ENCODE measurements around the gene ORM2. TPM values are rescaled to one million over a fixed set of nuclear protein-coding genes. Genes with fewer than 3 reads are reported as not detected.

Gene ORM2
- polyA plus RNA-seq, 3 donors: 0.30 to 0.33 TPM; not detected in 1

DNA sequence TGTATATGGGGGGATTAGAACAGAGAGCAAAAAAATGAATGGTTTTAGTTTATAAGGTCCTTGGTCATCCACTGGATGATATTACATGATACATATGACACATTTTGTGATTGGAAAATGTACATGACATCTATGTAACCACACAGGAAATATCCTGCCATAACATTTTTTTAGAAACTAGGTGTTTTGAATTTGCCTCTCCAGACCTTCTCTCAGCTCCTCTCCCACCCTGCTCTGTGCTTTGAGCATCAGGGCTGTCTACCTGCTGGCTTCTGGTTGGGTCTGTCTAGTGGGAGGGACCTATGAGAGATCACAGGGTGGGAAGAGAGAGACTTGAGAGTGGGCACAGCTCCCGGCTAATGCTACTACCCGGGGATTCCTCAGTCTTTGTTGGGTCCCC is 33.8 kb downstream of the ORM2 start:
- H3K36me3 Mint-ChIP-seq: peaks cover 87 to 98% of the 10 kb centered on the region in 2 donors
- TF ChIP-seq CTCF (IDR thresholded peaks at IDR 0.05): no peak
- Histone ChIP-seq H2AFZ (ENCODE audit: insufficient read depth, low read depth, low read length, poor library complexity, severe bottlenecking) (no peak overlapping the region), H3K4me2 (replicated peaks; ENCODE audit: extremely low read depth, low read length, poor library complexity, severe bottlenecking) (peak overlapping the region; percentile 63), H3K9me3 (replicated peaks in 1 of 2; ENCODE audit: control insufficient read depth in 1 of 2, insufficient read depth in 1 of 2, low read length in 2 of 2) (no peaks in the 10 kb centered on the region), H3K36me3 (replicated peaks in 1 of 2; ENCODE audit: control insufficient read depth in 1 of 2, insufficient read depth in 2 of 2, low read length in 2 of 2) (peaks cover 83 to 89% of the 10 kb centered on the region in 2 donors), H3K79me2 (ENCODE audit: insufficient read depth, low read length) (peaks cover 69% of the 10 kb centered on the region), H3K4me3 (replicated peaks in 1 of 3; ENCODE audit: low read depth in 2 of 3, low read length in 3 of 3) (peak overlapping the region in 1 of 3 experiments; percentile 58), H4K20me1 (ENCODE audit: insufficient read depth, low read length) (peaks cover 41% of the 10 kb centered on the region), H3K27ac (ENCODE audit: low read depth in 1 of 2, low read length in 2 of 2) (peak overlapping the region; percentile 89 to 96), H3K27me3 (ENCODE audit: control insufficient read depth in 2 of 2, insufficient read depth in 2 of 2, low read length in 2 of 2) (no peaks in the 10 kb centered on the region), H3K4me1 (ENCODE audit: control insufficient read depth in 1 of 2, insufficient read depth in 2 of 2, low read length in 2 of 2) (peaks cover 51 to 54% of the 10 kb centered on the region in 2 donors), H3K9ac (ENCODE audit: insufficient read depth, low read length, poor library complexity, severe bottlenecking) (no peak overlapping the region)
- 40% methylated on average over 1 of the region's 2 CpGs for WGBS (ENCODE audit: insufficient coverage)
- H3K27ac Mint-ChIP-seq: peak overlapping the region; percentile 97 to 99 (median 98)
- DNase-seq: no peak
- no peak overlapping the region for H3K4me3 Mint-ChIP-seq
- peaks cover 57% of the 10 kb centered on the region for H3K4me1 Mint-ChIP-seq
- peaks cover 0 to 5% (median 0%) of the 10 kb centered on the region in 7 donors for H3K9me3 Mint-ChIP-seq
- H3K27me3 Mint-ChIP-seq (ENCODE audit: low read depth in 3 of 3): no peaks in the 10 kb centered on the region
- intact Hi-C loops (cut with micrococcal nuclease): loop anchor here in 1 of 2 donors (5.0 kb wide), 1 partner anchor 34 kb away; no protein-coding TSS in a partner anchor

DNA sequence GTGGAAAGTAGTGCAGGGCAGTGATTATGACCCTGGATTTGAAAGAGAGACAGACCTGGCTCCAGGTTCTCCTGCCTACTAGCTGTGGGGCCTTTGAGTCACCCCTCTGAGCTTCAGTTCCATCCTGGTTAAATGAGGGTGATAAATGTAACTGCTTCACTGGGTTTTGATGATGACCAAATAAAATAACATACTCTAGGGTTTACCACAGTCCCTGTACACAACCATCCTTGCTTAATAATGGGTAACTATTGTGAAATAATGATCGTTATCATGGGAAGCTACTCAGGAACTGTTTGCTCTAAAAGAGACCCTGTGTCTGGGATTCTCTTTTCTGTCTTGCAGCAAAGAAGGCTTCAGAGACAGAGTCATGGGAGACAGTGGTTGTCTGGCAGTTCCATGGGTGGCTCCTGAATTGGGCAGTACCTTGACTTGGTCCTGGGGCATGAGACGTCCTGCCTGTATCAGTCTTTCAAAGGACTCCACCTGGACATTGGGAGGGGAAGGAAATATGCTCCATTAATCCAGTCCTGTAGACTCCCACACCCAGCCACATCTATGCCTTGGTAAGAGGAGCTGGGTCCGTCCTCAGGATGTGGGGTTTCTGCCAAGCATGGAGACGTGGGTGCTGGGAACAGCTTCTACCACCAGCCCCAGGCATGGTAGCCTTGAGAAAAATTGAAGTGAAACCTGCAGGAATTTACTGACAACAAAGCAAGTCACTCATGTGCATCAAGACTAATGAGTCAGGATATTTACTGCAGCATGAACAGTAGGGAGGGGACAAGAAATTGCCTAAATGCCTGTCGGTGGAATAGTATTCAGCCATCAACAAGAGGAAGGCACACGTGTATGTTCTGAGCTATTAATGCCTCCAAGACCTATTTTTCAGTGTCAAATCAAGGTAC is 34.7 kb downstream of the ORM2 start:
- H3K9ac ChIP-seq (ENCODE audit: insufficient read depth, low read length, poor library complexity, severe bottlenecking): peak overlapping the region; percentile 59
- peaks cover 72% of the 10 kb centered on the region for H3K79me2 ChIP-seq (ENCODE audit: insufficient read depth, low read length)
- peaks cover 0 to 5% (median 0%) of the 10 kb centered on the region in 7 donors for H3K9me3 Mint-ChIP-seq
- peak overlapping the region; percentile 97 to 99 (median 98) for H3K27ac Mint-ChIP-seq
- peaks cover 60 to 62% of the 10 kb centered on the region in 2 donors for H3K4me1 ChIP-seq (ENCODE audit: control insufficient read depth in 1 of 2, insufficient read depth in 2 of 2, low read length in 2 of 2)
- peak overlapping the region in 1 of 3 experiments; percentile 58 for H3K4me3 ChIP-seq (replicated peaks in 1 of 3; ENCODE audit: low read depth in 2 of 3, low read length in 3 of 3)
- no peaks in the 10 kb centered on the region for H3K27me3 ChIP-seq (ENCODE audit: control insufficient read depth in 2 of 2, insufficient read depth in 2 of 2, low read length in 2 of 2)
- intact Hi-C loops (cut with micrococcal nuclease): loop anchor here in 1 of 2 donors (5.0 kb wide), 1 partner anchor 33 kb away; no protein-coding TSS in a partner anchor
- TF ChIP-seq CTCF (IDR thresholded peaks at IDR 0.05): no peak
- DNase-seq: peak; percentile 66 to 86 (median 85)
- H3K4me3 Mint-ChIP-seq: peak overlapping the region; percentile 45 to 64
- 0% methylated on average over 2 of the region's 6 CpGs for WGBS (ENCODE audit: insufficient coverage)
- H3K27ac ChIP-seq (ENCODE audit: low read depth in 1 of 2, low read length in 2 of 2): peak overlapping the region; percentile 89 to 96
- peaks cover 83 to 93% of the 10 kb centered on the region in 2 donors for H3K36me3 Mint-ChIP-seq
- no peaks in the 10 kb centered on the region for H3K27me3 Mint-ChIP-seq (ENCODE audit: low read depth in 3 of 3)
- peak overlapping the region; percentile 63 for H3K4me2 ChIP-seq (replicated peaks; ENCODE audit: extremely low read depth, low read length, poor library complexity, severe bottlenecking)
- H4K20me1 ChIP-seq (ENCODE audit: insufficient read depth, low read length): peaks cover 32% of the 10 kb centered on the region
- H3K9me3 ChIP-seq (replicated peaks in 1 of 2; ENCODE audit: control insufficient read depth in 1 of 2, insufficient read depth in 1 of 2, low read length in 2 of 2): no peaks in the 10 kb centered on the region
- peaks cover 61% of the 10 kb centered on the region for H3K4me1 Mint-ChIP-seq
- peaks cover 81 to 88% of the 10 kb centered on the region in 2 donors for H3K36me3 ChIP-seq (replicated peaks in 1 of 2; ENCODE audit: control insufficient read depth in 1 of 2, insufficient read depth in 2 of 2, low read length in 2 of 2)
- H2AFZ ChIP-seq (ENCODE audit: insufficient read depth, low read depth, low read length, poor library complexity, severe bottlenecking): no peak overlapping the region

Measured in CD14-positive monocyte (primary cell).